ENCODE measurements around the gene DHRS1.

DHRS1 gene

DNA sequence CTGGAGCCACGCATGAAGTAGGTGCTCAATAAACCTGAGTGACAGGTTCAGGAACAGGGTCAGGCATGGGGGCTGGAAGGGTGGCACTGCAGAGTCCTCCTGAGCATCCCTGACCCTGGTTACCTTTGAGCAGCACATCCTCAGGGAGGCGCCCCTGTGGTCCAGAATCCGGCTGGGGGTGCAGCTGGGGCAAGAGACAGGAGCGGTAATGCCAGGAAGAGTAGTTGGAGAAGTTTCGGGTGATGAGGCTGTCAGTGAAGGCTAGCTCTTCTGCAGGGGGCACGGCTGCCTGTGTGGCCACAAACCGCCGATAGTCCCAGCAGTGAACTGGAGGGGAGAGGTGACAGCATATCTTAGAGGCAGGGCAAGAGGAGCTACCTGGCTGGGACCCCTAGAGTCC lies 30.2 kb downstream of the DHRS1 start:
- no peak for FAIRE-seq
- DNase-seq (ENCODE audit: insufficient read length, low spot score), result no peak

GRCh38 chr14:24268225-24268624 lies 31.4 kb downstream of the DHRS1 start:
- FAIRE-seq (no peak), DNase-seq (ENCODE audit: insufficient read length, low spot score) (no peak)

- no peak for DNase-seq (ENCODE audit: insufficient read length, low spot score)
- no peak for FAIRE-seq
These were observed 32.1 kb downstream of the DHRS1 start for GRCh38 chr14:24267516-24267915.

DNA sequence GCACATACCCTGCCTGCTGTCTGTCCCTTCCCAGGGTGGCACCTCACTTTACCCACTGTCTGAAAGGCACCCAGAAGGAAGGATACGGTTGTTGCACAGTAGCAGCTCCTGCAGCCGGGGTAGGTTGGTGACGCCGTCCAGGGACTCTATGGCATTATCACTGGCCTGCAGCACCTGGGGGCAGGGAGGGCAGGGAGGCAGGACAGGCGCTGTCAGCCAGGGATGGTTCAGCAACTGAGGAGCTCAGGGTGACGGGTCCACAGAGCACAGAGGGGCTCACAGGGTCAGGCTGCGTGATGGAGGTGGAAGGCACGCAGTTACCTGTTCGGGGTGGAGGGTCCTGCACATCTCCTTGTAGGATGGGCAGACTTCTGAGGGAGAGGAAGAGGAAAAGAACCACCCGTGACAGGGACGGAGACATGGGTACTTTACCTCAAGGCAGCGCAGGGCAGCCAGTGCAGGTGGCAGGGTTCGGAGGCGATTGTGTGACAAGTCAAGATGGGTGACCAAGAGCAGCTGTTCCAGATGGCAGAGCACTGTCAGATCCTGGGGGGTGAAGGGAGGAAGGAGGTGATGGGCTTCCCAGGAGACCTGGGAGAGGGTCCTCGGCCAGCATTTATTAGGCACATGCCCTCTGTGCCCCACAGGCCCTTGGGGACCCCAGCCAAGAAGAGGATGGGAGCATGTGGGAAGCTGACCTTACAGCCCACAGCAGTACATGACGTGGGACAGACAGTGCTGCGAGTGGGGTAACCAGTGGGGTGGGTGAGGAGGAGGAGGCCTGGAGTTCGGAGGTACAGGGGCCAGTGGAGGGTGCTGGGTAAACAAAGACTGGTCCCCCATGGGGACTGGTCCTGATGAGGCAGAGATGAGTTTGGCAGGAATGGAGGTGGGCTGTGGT lies 33.0 kb downstream of the DHRS1 start:
- no peak for DNase-seq (ENCODE audit: insufficient read length, low spot score)
- no peak for FAIRE-seq

GRCh38 chr14:24264298-24264697 lies 35.3 kb downstream of the DHRS1 start:
- no peak for DNase-seq (ENCODE audit: insufficient read length, low spot score)
- no peak for FAIRE-seq

DNA sequence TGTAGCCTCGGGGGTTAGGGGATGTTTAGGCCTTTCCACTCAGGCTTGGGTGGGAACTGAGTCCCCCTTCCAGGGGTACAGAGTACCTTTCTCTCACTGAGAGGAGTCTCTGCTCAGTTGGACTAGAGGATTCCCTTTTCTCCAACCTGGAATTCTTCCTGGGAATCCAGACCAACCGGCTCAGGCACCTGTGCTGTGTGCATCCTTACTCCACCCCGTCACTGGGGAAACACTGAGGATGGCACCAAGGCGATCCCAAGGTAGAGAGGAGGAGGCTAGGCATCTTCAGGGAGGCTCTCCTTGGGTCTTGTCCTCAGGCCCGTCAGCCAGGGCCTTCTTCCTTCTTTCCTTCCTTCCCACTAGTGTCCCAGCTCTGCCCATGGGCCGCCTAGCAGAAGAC lies 35.7 kb downstream of the DHRS1 start:
- FAIRE-seq, result no peak
- no peak for DNase-seq (ENCODE audit: insufficient read length, low spot score)

- FAIRE-seq (no peak), DNase-seq (ENCODE audit: insufficient read length, low spot score) (no peak)
These were observed 36.5 kb downstream of the DHRS1 start, which contains the start of gene TGM1 for GRCh38 chr14:24262821-24263733. Gene TGM1, minus strand, starts transcription at chr14:24263177. Its CDS starts 825 bp downstream, at chr14:24262352.

- FAIRE-seq, result no peak
- no peak for DNase-seq (ENCODE audit: insufficient read length, low spot score)
These were observed 37.6 kb downstream of the DHRS1 start for GRCh38 chr14:24261969-24262327.

DNA sequence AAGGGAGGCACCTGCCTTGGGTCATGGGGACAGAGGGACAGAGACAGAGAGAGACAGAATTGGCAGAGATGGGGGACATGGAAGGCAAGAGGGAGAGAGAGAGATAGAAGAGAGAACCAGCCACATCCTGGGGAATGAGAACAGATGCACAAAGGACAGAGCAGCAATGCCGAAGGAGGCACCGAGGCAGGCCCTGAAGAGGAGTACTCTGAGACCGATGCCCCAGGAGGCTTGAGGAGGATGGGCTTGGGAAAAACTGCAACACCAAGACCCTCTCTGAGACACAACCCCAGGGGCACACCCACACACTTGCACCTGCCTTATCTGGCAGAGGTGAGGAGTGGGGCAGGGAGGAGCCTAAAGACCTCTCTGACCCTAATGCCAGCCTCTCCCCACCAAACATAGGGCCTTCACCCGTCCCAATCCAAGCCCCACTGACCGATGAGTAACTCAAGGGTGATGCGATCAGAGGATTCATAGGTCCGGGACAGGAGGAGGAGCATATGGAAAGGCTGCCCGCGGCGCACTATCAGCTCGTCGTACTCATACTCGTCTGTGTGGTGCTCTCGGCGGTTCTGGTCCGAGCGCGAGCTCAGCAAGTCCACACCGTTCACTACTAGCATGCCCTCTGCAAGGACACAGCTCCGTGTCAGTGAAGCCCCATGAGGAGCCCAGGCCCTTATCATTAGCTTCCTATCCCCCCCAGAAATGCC lies 38.2 kb downstream of the DHRS1 start:
- DNase-seq (ENCODE audit: insufficient read length, low spot score) (no peak), FAIRE-seq (no peak)

DNA sequence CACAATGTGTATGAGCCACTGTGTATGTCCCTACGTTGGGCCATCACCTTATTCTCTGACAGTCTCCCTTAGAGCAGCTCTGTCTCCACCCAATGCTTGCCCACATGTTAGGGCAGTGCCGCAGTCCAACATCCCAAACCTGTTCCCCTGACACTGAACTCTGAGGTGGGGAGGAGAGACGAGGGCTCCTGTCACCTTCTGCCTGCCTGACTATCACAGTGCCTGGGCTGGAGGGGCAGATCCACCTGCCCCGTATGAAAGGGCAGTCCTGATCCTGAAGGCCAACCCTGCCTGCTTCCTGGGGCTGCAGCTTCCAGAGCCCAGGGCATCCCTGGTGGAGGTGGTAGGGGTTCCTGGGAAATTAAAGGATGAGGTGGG lies 38.8 kb downstream of the DHRS1 start:
- DNase-seq (ENCODE audit: insufficient read length, low spot score), result no peak
- no peak for FAIRE-seq

DNA sequence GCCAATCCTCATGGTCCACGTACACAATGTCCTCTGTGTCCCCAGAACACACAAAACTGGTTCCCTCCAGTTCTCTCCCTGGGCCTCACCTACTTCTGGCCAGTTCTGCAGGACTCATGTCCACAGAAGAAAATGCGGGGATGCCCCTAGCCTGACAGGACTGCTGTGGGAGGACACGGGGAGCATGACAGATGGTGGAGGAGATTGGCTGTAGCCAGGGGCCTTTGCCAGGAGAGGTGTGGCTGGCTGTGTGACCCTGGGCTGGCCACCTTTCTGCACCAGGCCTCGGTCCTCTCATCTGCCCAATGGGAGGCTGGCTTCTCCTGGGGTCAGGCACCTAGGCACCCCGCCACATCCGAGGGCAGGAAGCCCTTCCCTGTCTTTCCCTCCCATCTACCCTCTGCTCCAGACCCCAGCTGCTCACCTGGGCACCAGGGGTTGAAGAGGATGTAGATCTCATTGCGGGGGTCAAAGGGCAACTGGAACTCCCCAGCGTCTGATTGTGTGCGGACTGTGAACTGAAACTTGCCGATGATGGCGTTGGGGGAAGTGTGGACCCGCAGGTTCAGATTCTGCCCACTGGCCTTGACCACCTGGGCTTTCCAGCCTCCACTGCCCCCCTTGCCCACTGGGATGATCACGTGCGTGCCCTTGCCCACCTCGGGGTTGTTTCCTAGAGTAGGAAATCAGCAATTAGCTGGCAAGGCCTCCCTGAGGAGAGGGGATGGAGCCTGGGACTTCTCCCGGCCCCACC lies 39.4 kb downstream of the DHRS1 start:
- DNase-seq (ENCODE audit: insufficient read length, low spot score) (no peak), FAIRE-seq (no peak)

DNA sequence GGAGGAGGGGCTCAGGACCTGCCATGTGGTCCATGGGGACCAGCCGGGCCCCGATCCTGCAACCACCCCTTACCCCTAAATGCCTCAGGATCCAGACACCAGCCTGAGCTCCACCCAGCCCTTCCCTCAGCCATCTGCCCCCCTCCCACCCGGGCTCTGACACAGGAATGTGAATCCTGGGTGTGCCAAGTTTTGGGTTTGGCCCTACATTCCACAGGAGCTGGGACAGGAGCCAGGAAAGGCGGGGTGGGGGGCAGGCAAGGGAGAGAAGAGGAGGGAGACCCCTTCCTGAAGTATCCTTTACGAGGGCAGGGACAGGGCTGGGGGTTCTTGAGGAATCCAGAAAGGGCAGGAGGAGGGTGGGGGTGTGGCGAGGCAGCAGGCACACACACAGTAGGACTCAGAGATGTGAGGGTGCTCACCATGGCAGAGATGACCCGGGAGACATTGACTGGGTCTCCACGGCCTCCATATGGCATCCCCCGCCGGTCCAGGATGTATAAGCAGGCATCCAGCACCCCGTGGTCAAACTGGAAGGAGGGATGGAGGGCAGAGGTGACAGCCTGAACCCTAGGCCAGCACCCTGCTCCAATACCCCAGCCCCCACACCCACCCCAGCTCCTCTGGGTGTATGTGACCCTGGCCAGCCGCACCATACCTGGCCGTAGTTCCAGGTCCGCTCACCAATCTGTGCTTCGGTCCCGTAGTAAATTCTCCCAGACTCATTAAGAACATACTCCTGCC lies 40.1 kb downstream of the DHRS1 start:
- DNase-seq (ENCODE audit: insufficient read length, low spot score), result no peak
- FAIRE-seq, result no peak

DNA sequence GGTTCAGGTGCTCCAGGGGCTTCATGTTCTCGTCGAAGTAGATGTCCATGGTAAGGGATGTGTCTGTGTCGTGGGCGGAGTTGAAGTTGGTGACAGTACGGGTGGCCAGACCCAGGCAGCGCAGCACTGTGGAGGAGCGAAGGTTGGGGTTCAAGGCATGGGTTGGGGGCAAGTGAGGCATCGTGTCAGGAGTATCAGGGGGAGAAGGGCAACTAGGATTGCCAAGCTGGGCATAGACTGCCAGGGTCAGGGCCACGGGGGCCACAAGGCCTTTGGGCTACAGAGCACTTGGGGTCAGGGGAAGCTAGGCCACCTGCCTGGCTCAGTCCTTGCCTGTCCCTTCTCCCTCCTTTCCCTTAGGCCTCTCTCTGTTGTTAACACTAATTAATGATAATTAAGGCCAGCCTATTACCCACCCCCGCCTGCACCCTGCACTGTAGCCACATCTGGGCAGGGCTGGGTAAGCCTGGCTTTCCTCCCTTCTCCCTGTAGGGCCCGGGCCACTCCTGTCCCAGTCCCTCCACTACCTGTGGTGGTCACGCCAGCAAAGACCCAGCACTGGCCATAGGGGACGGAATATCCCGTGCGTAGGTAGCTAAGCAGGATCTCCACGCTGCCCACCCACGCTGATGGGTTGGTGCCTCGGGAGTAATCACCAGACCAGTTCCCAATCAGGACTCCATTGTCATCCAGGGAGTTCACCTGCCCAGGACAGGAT lies 40.9 kb downstream of the DHRS1 start:
- no peak for FAIRE-seq

DNA sequence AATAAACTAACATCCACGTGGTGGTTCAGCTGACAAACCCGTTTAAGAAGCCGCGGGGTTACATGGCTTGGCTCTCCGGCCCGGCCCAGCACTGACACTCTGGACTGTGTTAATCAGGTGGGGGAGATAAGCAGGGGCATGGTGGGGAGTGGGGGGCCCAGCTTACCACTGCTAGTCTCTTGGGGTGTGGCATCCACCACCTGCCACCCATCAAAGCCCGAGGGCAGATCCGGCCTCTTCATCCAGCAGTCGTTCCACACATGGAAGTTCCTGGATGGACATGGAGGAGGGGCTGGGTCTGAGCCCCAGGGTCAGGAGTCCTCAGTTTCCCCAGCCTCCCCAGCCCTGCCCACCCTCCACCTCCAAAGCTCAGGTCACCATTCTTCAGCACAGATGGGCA lies 41.5 kb downstream of the DHRS1 start:
- DNase-seq (ENCODE audit: insufficient read length, low spot score) (no peak), FAIRE-seq (no peak)

More for the DNA sequence above, 40.9 kb downstream of the DHRS1 start:
- DNase-seq (ENCODE audit: insufficient read length, low spot score), result no peak

GRCh38 chr14:24256960-24257359 lies 42.6 kb downstream of the DHRS1 start:
- DNase-seq (ENCODE audit: insufficient read length, low spot score), result no peak
- FAIRE-seq, result no peak

GRCh38 chr14:24255931-24256711 lies 43.5 kb downstream of the DHRS1 start:
- no peak for FAIRE-seq

DNA sequence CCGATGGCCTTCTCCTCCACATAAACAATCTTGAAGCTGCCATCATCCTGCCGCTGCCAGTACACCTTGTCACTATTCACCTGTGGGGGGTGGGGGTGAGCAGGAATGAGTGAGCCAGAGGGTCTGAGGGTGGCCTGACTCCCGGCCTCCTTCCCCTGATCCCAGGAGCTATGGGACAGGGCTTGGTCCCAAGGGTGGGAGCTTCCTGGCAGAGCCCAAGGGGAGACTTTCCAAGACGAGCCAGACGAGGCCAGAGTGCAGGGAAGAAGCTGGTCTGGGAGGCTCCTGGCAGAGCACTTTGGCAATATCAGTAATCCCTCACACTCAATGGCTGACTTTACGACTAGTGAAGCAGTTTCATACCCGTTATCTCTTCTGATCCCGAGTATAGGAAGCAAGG lies 44.1 kb downstream of the DHRS1 start:
- no peak for FAIRE-seq
- no peak for DNase-seq (ENCODE audit: insufficient read length, low spot score)

More at GRCh38 chr14:24255931-24256711, 43.5 kb downstream of the DHRS1 start:
- no peak for DNase-seq (ENCODE audit: insufficient read length, low spot score)

Measured in GM19239 (cell line).